Suprapubic skin (tissue), 4 donors: ENCODE results near the gene PANK4. TPM values are rescaled to one million over a fixed set of nuclear protein-coding genes. Genes with fewer than 3 reads are reported as not detected.
A peak's percentile ranks its signal among the peaks of the same experiment; 100 is the strongest.

ENCODE experiments used
- DNase-seq, 2 donors: peaks; one replicate each; pipeline ENCODE4 v3.0.0-alpha.2; 2019; ENCODE audit warnings: low spot score in 2 of 2
- H3K27ac ChIP-seq: fragments of 200-600 bp; sonication (generic); one replicate; pipeline ENCODE4 v1.5.1; 2019
- H3K27me3 ChIP-seq: fragments of 200-600 bp; sonication (generic); one replicate; pipeline ENCODE4 v1.5.1; 2019
- H3K36me3 ChIP-seq: fragments of 200-600 bp; sonication (generic); one replicate; pipeline ENCODE4 v1.5.1; 2019
- H3K4me1 ChIP-seq: fragments of 200-600 bp; sonication (generic); one replicate; pipeline ENCODE4 v1.5.1; 2019
- H3K4me3 ChIP-seq: fragments of 200-600 bp; sonication (generic); one replicate; pipeline ENCODE4 v1.5.1; 2019; ENCODE audit warnings: mild to moderate bottlenecking
- H3K9me3 ChIP-seq: fragments of 200-600 bp; sonication (generic); one replicate; pipeline ENCODE4 v1.5.1; 2019
- EP300 ChIP-seq: sonication (generic); formaldehyde crosslinking; IDR thresholded peaks from one replicate; pipeline ENCODE4 v1.6.1; 2017; ENCODE audit warnings: antibody characterized with exemption
- POLR2A ChIP-seq, 2 donors: fragments of 450-650 bp; IDR thresholded peaks; one replicate each; pipeline ENCODE4 v1.6.1; 2017; ENCODE audit warnings: antibody characterized with exemption in 2 of 2, mild to moderate bottlenecking in 2 of 2, moderate library complexity in 2 of 2
- POLR2AphosphoS5 ChIP-seq, 3 donors: sonication (generic); formaldehyde crosslinking; IDR thresholded peaks; one replicate each; pipeline ENCODE4 v1.6.1; 2017; ENCODE audit warnings: antibody characterized with exemption in 3 of 3
- WGBS: methylation state at CpG from one replicate; pipeline ENCODE4 v1.1.5; 2018; 5-methylcytosine and 5-hydroxymethylcytosine counted together
- total RNA-seq, 4 donors: library from RNA; depleted of rRNA; stranded (reverse); fragments of >200 nt; gene quantifications; one replicate each; pipeline ENCODE4 v1.1.0, GENCODE V29; 2016
- TF ChIP-seq, protein P1 (sequence below), 2 donors: fragments of 200-600 bp in 1 of 2; fragments of 450-650 bp in 1 of 2; sonication (generic) in 1 of 2; IDR thresholded peaks; one replicate each; pipeline ENCODE4 v1.5.1; 2016 to 2019; ENCODE audit warnings: antibody characterized with exemption in 2 of 2, mild to moderate bottlenecking in 1 of 2, moderate library complexity in 1 of 2

The PANK4 gene
- total RNA-seq, 4 donors from 2014 or later = 17.7 to 36.0 (median 29.7) TPM

- WGBS = 55% methylated on average over 8 of the region's 9 CpGs
- Histone ChIP-seq H3K9me3 (no peaks in the 10 kb centered on the region), H3K36me3 (no peaks in the 10 kb centered on the region), H3K27me3 (peaks cover 55% of the 10 kb centered on the region), H3K4me1 (peaks cover 60% of the 10 kb centered on the region), H3K4me3 (no peak overlapping the region), H3K27ac (no peak overlapping the region)
- DNase-seq = no peak
- TF ChIP-seq POLR2AphosphoS5 (IDR thresholded peaks at IDR 0.05) (no peak), POLR2A (IDR thresholded peaks at IDR 0.05) (no peak), EP300 (no peak)
- TF ChIP-seq, protein P1, sequence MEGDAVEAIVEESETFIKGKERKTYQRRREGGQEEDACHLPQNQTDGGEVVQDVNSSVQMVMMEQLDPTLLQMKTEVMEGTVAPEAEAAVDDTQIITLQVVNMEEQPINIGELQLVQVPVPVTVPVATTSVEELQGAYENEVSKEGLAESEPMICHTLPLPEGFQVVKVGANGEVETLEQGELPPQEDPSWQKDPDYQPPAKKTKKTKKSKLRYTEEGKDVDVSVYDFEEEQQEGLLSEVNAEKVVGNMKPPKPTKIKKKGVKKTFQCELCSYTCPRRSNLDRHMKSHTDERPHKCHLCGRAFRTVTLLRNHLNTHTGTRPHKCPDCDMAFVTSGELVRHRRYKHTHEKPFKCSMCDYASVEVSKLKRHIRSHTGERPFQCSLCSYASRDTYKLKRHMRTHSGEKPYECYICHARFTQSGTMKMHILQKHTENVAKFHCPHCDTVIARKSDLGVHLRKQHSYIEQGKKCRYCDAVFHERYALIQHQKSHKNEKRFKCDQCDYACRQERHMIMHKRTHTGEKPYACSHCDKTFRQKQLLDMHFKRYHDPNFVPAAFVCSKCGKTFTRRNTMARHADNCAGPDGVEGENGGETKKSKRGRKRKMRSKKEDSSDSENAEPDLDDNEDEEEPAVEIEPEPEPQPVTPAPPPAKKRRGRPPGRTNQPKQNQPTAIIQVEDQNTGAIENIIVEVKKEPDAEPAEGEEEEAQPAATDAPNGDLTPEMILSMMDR (IDR thresholded peaks at IDR 0.05) = no peak
Measured at GRCh38 chr1:2535981-2536380, 9.6 kb upstream of the PANK4 start.

GRCh38 chr1:2535455-2535854 is 9.1 kb upstream of the PANK4 start:
- WGBS = 17% methylated on average over 6 of the region's 27 CpGs
- TF ChIP-seq EP300 = no peak
- no peak for TF ChIP-seq POLR2AphosphoS5 (IDR thresholded peaks at IDR 0.05)
- no peak for TF ChIP-seq POLR2A (IDR thresholded peaks at IDR 0.05)
- TF ChIP-seq, protein P1 (IDR thresholded peaks at IDR 0.05) = no peak
- no peak for DNase-seq
- Histone ChIP-seq H3K4me3 (no peak overlapping the region), H3K27me3 (peaks cover 55% of the 10 kb centered on the region), H3K9me3 (no peaks in the 10 kb centered on the region), H3K4me1 (peaks cover 60% of the 10 kb centered on the region), H3K36me3 (no peaks in the 10 kb centered on the region), H3K27ac (no peak overlapping the region)

DNA sequence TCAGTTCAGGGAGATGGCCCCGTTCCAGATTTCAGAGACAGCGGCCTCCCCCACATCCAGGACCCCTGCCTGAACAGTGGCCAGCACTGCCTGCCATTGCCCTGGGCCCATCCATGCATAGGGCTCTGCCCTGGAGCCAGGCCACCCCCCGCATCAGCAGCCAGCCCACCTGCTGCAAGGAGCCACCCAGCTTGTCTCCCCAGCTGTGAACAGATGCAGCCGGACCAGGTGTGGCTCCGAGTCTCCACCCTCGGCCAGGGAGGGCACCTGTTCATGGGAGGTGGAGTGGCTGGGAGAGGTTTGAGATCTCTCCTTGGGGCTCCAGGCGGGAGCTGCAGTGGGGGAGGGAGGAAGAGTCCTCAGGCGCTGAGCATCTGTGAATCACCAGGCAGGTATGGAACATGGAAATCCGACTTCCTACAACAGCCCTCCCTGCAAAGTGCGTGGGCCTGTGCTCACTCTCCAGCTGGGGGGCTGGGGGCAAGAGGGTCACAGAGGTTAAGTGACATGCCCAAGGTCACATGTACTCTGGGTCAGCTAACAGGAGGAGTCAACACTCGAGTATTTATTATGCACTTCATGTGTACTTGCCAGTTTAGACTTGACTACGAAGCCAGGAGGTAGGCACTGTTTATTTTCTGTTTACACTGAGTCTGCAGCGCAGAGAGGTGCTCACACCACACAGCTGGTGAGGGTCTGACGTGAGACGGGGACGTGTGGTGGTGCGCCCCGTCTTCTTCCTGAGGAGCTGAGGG is 8.5 kb upstream of the PANK4 start:
- no peaks in the 10 kb centered on the region for H3K9me3 ChIP-seq
- H3K4me1 ChIP-seq = peaks cover 64% of the 10 kb centered on the region
- no peak overlapping the region for H3K4me3 ChIP-seq
- H3K27ac ChIP-seq = peak overlapping the region; percentile 54
- no peaks in the 10 kb centered on the region for H3K36me3 ChIP-seq
- WGBS = 34% methylated on average over 13 of the region's 18 CpGs
- no peak for DNase-seq
- TF ChIP-seq POLR2AphosphoS5 (IDR thresholded peaks at IDR 0.05) (no peak), POLR2A (IDR thresholded peaks at IDR 0.05) (no peak), EP300 (no peak)
- TF ChIP-seq, protein P1 (IDR thresholded peaks at IDR 0.05) = no peak
- peaks cover 54% of the 10 kb centered on the region for H3K27me3 ChIP-seq

GRCh38 chr1:2534315-2534686 is 7.9 kb upstream of the PANK4 start:
- peak overlapping the region; percentile 54 for H3K27ac ChIP-seq
- no peaks in the 10 kb centered on the region for H3K36me3 ChIP-seq
- peaks cover 70% of the 10 kb centered on the region for H3K4me1 ChIP-seq
- H3K9me3 ChIP-seq = no peaks in the 10 kb centered on the region
- H3K27me3 ChIP-seq = peaks cover 51% of the 10 kb centered on the region
- TF ChIP-seq, protein P1 (IDR thresholded peaks at IDR 0.05) = no peak
- TF ChIP-seq POLR2A (IDR thresholded peaks at IDR 0.05) (no peak), EP300 (no peak), POLR2AphosphoS5 (IDR thresholded peaks at IDR 0.05) (no peak)
- DNase-seq = no peak
- WGBS = 36% methylated on average over 6 of the region's 7 CpGs
- no peak overlapping the region for H3K4me3 ChIP-seq

DNA sequence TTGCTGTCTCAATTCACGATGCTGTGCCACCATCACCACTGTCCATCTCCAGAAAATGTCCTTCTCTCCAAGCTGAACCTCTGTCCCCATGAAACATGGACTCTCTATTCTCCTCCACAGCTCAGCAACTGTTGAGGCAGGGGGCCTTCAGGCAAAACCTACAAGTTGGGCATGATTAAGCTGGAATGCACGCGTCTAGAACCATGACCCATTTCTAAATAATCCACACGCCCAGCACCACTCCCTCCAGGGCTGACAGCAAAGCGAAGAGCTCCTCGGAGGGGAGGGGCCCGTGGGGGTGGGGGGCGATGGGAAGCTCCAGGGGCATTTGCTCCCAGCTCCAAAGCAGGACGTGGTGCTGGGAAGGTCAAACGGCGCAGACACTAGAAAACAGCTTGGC is 7.0 kb upstream of the PANK4 start:
- Histone ChIP-seq H3K36me3 (no peaks in the 10 kb centered on the region), H3K27ac (no peak overlapping the region), H3K4me1 (peaks cover 79% of the 10 kb centered on the region), H3K4me3 (no peak overlapping the region), H3K27me3 (peaks cover 51% of the 10 kb centered on the region), H3K9me3 (no peaks in the 10 kb centered on the region)
- WGBS = 50% methylated on average over 11 of the region's 11 CpGs
- DNase-seq = no peak
- no peak for TF ChIP-seq POLR2AphosphoS5 (IDR thresholded peaks at IDR 0.05)
- TF ChIP-seq, protein P1 (IDR thresholded peaks at IDR 0.05) = no peak
- TF ChIP-seq POLR2A (IDR thresholded peaks at IDR 0.05) = no peak
- TF ChIP-seq EP300 = no peak
